MCF 10A (cell line): ENCODE data around the gene EVA1B. TPM values are rescaled to one million over a fixed set of nuclear protein-coding genes. Genes with fewer than 3 reads are reported as not detected.

ENCODE experiments used
- BruUV-seq: library from RNA; stranded (reverse); fragments of 400-500 nt; replicated peaks from 2 replicates; lab custom pipeline; 2021; lab: Mats Ljungman, UMichigan
- CTCF ChIA-PET: fragments of 300-600 bp; sonication (Branson Sonifier 250); formaldehyde crosslinking; extraction: SDS; loops from one replicate; lab custom pipeline; 2021; ENCODE audit warnings: antibody characterized with exemption, inconsistent platforms; lab: Yijun Ruan, JAX
- POLR2A ChIA-PET: fragments of 300-600, 350-650 bp; sonication (Branson Sonifier 250); formaldehyde crosslinking; extraction: SDS; loops from one replicate; lab custom pipeline; 2020; ENCODE audit warnings: antibody characterized with exemption, inconsistent platforms; lab: Yijun Ruan, JAX
- DNase-seq: peaks from one replicate; pipeline ENCODE4 v3.0.0-alpha.2; 2018; ENCODE audit not compliant: unreplicated experiment
- H3K27ac Mint-ChIP-seq: one replicate; pipeline ENCODE4 v1.8.0; 2022; ENCODE audit warnings: mild to moderate bottlenecking, low read depth, mixed read lengths; ENCODE audit not compliant: unreplicated experiment
- H3K27me3 Mint-ChIP-seq: one replicate; pipeline ENCODE4 v1.8.0; 2022; ENCODE audit warnings: mixed read lengths; ENCODE audit not compliant: insufficient read depth, unreplicated experiment
- H3K36me3 Mint-ChIP-seq: one replicate; pipeline ENCODE4 v1.8.0; 2022; ENCODE audit warnings: mild to moderate bottlenecking, moderate library complexity, mixed read lengths; ENCODE audit not compliant: insufficient read depth, unreplicated experiment
- H3K4me1 Mint-ChIP-seq: one replicate; pipeline ENCODE4 v1.8.0; 2022; ENCODE audit warnings: mixed read lengths; ENCODE audit not compliant: insufficient read depth, unreplicated experiment
- H3K4me3 Mint-ChIP-seq: one replicate; pipeline ENCODE4 v1.8.0; 2022; ENCODE audit warnings: mild to moderate bottlenecking, moderate library complexity, mixed read lengths; ENCODE audit not compliant: unreplicated experiment
- H3K9me3 Mint-ChIP-seq: one replicate; pipeline ENCODE4 v1.8.0; 2022; ENCODE audit warnings: mixed read lengths; ENCODE audit not compliant: unreplicated experiment
- CTCF ChIP-seq: fragments of 200-600 bp; IDR thresholded peaks from one replicate; pipeline ENCODE4 v1.8.0; 2022; ENCODE audit warnings: antibody characterized with exemption, mild to moderate bottlenecking; ENCODE audit not compliant: unreplicated experiment
- intact Hi-C: fragments of 100-400 bp; cut with micrococcal nuclease; formaldehyde crosslinking; loops from 2 replicates; pipeline ENCODE4 v1.14.1; 2022
- total RNA-seq: library from RNA; stranded (reverse); gene quantifications from 2 replicates; pipeline ENCODE4 v1.2.3, GENCODE V29; 2022

Gene EVA1B
- total RNA-seq, 1 experiment from 2014 or later: 4.8 TPM

GRCh38 chr1:36359911-36360550 lies 36.6 kb upstream of the EVA1B start:
- CTCF ChIA-PET: interaction anchor here (1.2 to 3.2 kb wide), 5 partner anchors 9 to 54 kb away, joined by 3 to 23 read pairs (median 7); partner anchors contain the start of gene SH3D21
- Mint-ChIP-seq H3K4me1 (peaks cover 7% of the 10 kb centered on the region), H3K27me3 (no peaks in the 10 kb centered on the region), H3K9me3 (no peaks in the 10 kb centered on the region), H3K27ac (peak overlapping the region; percentile 49), H3K4me3 (no peak overlapping the region), H3K36me3 (peaks cover 42% of the 10 kb centered on the region)
- no TSS peak for BruUV-seq
- intact Hi-C loops: no loop called here
- no peak for TF ChIP-seq CTCF
- DNase-seq: peak; percentile 55
- POLR2A ChIA-PET: interaction anchor here (1.1 to 1.2 kb wide), 3 partner anchors 9 to 13 kb away, joined by 3 to 5 read pairs (median 4); no protein-coding TSS in a partner anchor

GRCh38 chr1:36359383-36359782 lies 35.9 kb upstream of the EVA1B start:
- Mint-ChIP-seq H3K9me3 (no peaks in the 10 kb centered on the region), H3K4me3 (no peak overlapping the region), H3K27ac (peak overlapping the region; percentile 49), H3K36me3 (peaks cover 47% of the 10 kb centered on the region), H3K27me3 (no peaks in the 10 kb centered on the region), H3K4me1 (peaks cover 7% of the 10 kb centered on the region)
- intact Hi-C loops: no loop called here
- ChIA-PET POLR2A (interaction anchor here (1.1 kb wide), 1 partner anchor 9 kb away, joined by 5 read pairs; no protein-coding TSS in a partner anchor), CTCF (interaction anchor here (1.1 to 3.2 kb wide), 5 partner anchors 8 to 53 kb away, joined by 3 to 23 read pairs (median 7); partner anchors contain the start of gene SH3D21)
- TF ChIP-seq CTCF: no peak
- no TSS peak for BruUV-seq
- no peak for DNase-seq

GRCh38 chr1:36358514-36359084 lies 35.2 kb upstream of the EVA1B start:
- no peak for DNase-seq
- intact Hi-C loops: no loop called here
- peaks cover 54% of the 10 kb centered on the region for H3K36me3 Mint-ChIP-seq
- peaks cover 7% of the 10 kb centered on the region for H3K4me1 Mint-ChIP-seq
- H3K4me3 Mint-ChIP-seq: no peak overlapping the region
- no peak overlapping the region for H3K27ac Mint-ChIP-seq
- no peaks in the 10 kb centered on the region for H3K27me3 Mint-ChIP-seq
- H3K9me3 Mint-ChIP-seq: no peaks in the 10 kb centered on the region
- no peak for TF ChIP-seq CTCF
- no TSS peak for BruUV-seq
- ChIA-PET CTCF (interaction anchor here (0.5 to 3.2 kb wide), 8 partner anchors 8 to 380 kb away, joined by 3 to 23 read pairs (median 4); no protein-coding TSS in a partner anchor), POLR2A (no interaction called here)

- peaks cover 40% of the 10 kb centered on the region for H3K36me3 Mint-ChIP-seq
- POLR2A ChIA-PET: no interaction called here
These were observed 32.4 kb upstream of the EVA1B start for GRCh38 chr1:36355811-36356210.

More at GRCh38 chr1:36355811-36356210, 32.4 kb upstream of the EVA1B start:
- no peak for TF ChIP-seq CTCF
- CTCF ChIA-PET: interaction anchor here (0.8 to 2.5 kb wide), 5 partner anchors 11 to 16 kb away, joined by 3 to 13 read pairs (median 5); no protein-coding TSS in a partner anchor
- no peaks in the 10 kb centered on the region for H3K9me3 Mint-ChIP-seq
- BruUV-seq: no TSS peak
- H3K4me3 Mint-ChIP-seq: no peak overlapping the region
- H3K27me3 Mint-ChIP-seq: no peaks in the 10 kb centered on the region
- DNase-seq: no peak
- H3K4me1 Mint-ChIP-seq: peaks cover 27% of the 10 kb centered on the region
- intact Hi-C loops: no loop called here
- no peak overlapping the region for H3K27ac Mint-ChIP-seq
